Measurements from ENCODE around the gene MRPL42. TPM values are rescaled to one million over a fixed set of nuclear protein-coding genes. Genes with fewer than 3 reads are reported as not detected.

Gene MRPL42
- total RNA-seq, 2 donors from 2014 or later, result 33.9 to 57.8 TPM

DNA sequence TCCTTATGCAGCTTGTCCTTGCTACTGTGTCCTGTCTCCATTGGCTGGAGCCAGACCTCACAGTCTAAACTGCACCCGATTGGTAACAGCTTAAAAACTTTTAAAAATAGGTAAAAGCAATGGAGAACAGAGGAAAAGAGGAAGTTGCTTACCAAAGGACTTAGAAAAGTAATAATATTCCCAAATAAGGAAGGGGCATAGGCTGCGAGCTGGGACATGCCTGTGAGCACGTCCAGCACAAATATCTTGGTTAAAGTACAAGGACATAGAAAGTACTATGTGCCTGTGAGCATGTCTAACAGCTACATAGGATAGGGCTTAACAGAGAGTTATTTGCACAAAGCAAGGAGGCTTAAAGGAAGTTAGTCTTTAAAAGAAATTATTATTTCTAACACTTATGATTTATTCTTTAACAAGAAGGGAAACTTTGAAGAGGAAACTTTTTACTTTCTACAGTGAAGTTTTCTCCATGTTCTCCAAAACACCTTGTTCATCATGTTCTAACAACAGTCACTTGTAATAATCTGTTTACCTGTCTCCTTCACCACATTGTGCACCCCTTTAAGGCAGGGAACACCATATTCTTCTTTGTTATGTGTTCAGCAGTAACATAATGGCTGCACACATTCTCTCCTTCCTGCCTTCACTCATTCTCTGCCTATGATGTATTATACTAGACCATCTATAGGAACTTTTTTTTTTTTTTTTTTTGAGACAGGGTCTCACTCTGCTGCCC, 15.7 kb upstream of the MRPL42 start:
- Histone ChIP-seq H3K9me3 (no peaks in the 10 kb centered on the region), H3K36me3 (no peaks in the 10 kb centered on the region), H3K4me1 (no peaks in the 10 kb centered on the region), H3K27ac (no peak overlapping the region), H3K27me3 (no peaks in the 10 kb centered on the region), H3K4me3 (no peak overlapping the region)
- TF ChIP-seq, protein P1, sequence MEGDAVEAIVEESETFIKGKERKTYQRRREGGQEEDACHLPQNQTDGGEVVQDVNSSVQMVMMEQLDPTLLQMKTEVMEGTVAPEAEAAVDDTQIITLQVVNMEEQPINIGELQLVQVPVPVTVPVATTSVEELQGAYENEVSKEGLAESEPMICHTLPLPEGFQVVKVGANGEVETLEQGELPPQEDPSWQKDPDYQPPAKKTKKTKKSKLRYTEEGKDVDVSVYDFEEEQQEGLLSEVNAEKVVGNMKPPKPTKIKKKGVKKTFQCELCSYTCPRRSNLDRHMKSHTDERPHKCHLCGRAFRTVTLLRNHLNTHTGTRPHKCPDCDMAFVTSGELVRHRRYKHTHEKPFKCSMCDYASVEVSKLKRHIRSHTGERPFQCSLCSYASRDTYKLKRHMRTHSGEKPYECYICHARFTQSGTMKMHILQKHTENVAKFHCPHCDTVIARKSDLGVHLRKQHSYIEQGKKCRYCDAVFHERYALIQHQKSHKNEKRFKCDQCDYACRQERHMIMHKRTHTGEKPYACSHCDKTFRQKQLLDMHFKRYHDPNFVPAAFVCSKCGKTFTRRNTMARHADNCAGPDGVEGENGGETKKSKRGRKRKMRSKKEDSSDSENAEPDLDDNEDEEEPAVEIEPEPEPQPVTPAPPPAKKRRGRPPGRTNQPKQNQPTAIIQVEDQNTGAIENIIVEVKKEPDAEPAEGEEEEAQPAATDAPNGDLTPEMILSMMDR (IDR thresholded peaks at IDR 0.05), result no peak
- no peak for DNase-seq (ENCODE audit: low spot score)

DNA sequence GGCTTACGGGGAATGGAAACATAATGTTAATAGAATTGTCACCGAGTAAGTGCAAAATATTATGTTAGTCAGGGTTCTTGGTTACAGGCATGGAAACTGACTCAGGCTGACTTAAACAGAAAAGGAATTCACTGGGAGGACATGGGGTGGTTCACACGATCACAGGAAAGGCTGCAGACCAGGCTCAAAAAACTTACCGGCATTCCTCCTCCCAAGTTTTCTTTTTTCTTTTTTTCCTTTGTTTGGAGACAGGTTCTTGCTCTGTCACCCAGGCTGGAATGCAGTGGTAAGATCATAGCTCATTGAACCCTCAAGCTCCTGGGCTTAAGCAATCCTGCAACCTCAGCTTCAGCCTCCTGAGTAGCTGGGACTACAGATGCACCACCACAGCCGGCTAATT, 13.7 kb upstream of the MRPL42 start:
- no peaks in the 10 kb centered on the region for H3K27me3 ChIP-seq
- H3K4me3 ChIP-seq, result no peak overlapping the region
- no peaks in the 10 kb centered on the region for H3K9me3 ChIP-seq
- DNase-seq (ENCODE audit: low spot score), result no peak
- no peak overlapping the region for H3K27ac ChIP-seq
- no peaks in the 10 kb centered on the region for H3K36me3 ChIP-seq
- TF ChIP-seq, protein P1 (IDR thresholded peaks at IDR 0.05), result no peak
- no peaks in the 10 kb centered on the region for H3K4me1 ChIP-seq

DNA sequence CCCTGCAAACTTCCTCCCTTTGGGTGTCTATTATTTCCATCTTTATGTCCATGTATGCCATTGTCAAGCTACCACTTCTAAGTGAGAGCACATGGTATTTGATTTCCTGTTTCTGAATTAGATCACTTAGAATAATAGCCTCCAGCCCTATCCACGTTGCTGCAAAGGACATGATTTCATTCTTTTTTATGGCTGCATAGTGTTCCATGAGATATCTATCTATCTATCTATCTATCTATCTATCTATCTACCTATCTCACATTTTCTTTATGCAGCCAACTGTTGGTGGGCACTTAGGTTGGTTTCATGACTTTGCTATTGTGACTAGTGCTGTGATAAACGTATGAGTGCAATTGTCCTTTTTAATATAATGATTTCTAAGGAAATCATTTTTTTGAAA, 11.2 kb upstream of the MRPL42 start:
- Histone ChIP-seq H3K4me3 (no peak overlapping the region), H3K27ac (no peak overlapping the region), H3K36me3 (no peaks in the 10 kb centered on the region), H3K4me1 (no peaks in the 10 kb centered on the region), H3K27me3 (no peaks in the 10 kb centered on the region), H3K9me3 (no peaks in the 10 kb centered on the region)
- TF ChIP-seq, protein P1 (IDR thresholded peaks at IDR 0.05), result no peak
- DNase-seq (ENCODE audit: low spot score), result no peak

DNA sequence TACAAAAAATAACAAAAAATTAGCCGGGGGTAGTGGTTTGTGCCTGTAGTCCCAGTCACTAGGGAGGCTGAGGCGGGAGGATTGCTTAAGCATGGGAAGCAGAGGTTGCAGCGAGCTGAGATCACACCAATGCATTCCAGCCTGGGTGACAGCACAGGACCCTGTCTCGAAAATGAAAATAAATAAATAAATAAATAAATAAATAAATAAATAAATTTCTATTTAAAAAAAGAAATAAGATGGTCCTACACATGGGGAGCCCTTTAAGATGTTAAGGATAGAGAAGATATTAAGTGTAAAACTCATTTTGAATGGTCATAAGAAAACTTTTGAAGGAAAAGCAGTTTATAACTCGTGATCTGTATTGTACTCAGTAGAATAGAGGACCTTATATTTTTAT, 8.2 kb upstream of the MRPL42 start:
- no peak for DNase-seq (ENCODE audit: low spot score)
- Histone ChIP-seq H3K4me3 (no peak overlapping the region), H3K9me3 (no peaks in the 10 kb centered on the region), H3K27ac (no peak overlapping the region), H3K27me3 (no peaks in the 10 kb centered on the region), H3K36me3 (no peaks in the 10 kb centered on the region), H3K4me1 (no peaks in the 10 kb centered on the region)
- TF ChIP-seq, protein P1 (IDR thresholded peaks at IDR 0.05), result no peak

DNA sequence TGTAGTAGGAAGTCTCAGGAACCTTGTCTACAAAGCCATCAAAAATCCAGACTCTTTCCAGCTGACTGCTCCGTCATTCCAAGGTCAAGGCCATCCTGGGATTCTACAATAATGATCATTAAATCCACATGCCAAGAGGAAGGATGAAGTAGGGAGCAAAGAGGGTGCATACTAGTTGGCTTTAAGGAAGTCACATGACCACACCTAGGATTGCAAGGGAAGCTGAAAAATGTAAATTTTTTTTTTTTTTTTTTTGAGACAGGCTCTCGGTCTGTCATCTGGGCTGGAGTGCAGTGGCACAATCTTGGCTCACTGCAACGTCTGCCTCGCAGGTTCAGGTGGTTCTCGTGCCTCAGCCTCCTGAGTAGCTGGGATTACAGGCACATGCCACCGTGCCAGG, 7.3 kb upstream of the MRPL42 start:
- Histone ChIP-seq H3K36me3 (no peaks in the 10 kb centered on the region), H3K27me3 (no peaks in the 10 kb centered on the region), H3K9me3 (no peaks in the 10 kb centered on the region), H3K4me3 (no peak overlapping the region), H3K4me1 (no peaks in the 10 kb centered on the region), H3K27ac (no peak overlapping the region)
- TF ChIP-seq, protein P1 (IDR thresholded peaks at IDR 0.05), result no peak
- no peak for DNase-seq (ENCODE audit: low spot score)

DNA sequence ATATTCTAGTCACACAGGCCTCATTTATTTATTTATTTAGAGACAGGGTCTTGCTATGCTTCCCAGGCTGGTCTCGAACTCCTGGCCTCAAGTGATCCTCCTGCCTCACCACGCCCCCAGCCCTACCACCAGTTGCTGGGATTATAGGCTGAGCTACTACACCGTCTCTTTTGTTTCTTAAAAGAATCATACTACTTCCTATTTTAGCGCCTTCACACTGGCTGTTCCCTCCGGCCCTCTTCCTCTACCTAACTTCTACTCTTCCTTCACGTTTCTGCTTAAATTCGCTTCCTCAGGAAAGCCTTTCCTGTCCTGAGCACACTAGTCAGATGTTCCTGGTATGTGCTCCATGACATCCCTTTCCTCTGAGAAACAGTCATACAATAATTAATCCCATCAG, 6.4 kb upstream of the MRPL42 start:
- H3K9me3 ChIP-seq, result no peaks in the 10 kb centered on the region
- H3K36me3 ChIP-seq, result no peaks in the 10 kb centered on the region
- H3K4me1 ChIP-seq, result no peaks in the 10 kb centered on the region
- DNase-seq (ENCODE audit: low spot score), result no peak
- TF ChIP-seq, protein P1 (IDR thresholded peaks at IDR 0.05), result no peak
- no peak overlapping the region for H3K27ac ChIP-seq
- no peak overlapping the region for H3K4me3 ChIP-seq
- no peaks in the 10 kb centered on the region for H3K27me3 ChIP-seq
